Adipose tissue (tissue), 3 donors: ENCODE data around the gene PTPN5. TPM values are rescaled to one million over a fixed set of nuclear protein-coding genes. Genes with fewer than 3 reads are reported as not detected.
"Not testable (repeated sequence)": the region's sequence is repeated elsewhere in the genome, so short reads cannot be mapped to it uniquely, and the experiment has no call there.

ENCODE experiments used
- H3K27ac ChIP-seq: one replicate; pipeline ENCODE4 v1.5.1; 2013; ENCODE audit warnings: low read depth, low read length
- WGBS, 3 donors: extraction: QIAGEN DNeasy Blood & Tissue Kit; methylation state at CpG; one replicate each; pipeline ENCODE4 v1.1.7; 2013; 5-methylcytosine and 5-hydroxymethylcytosine counted together
- polyA plus RNA-seq, 3 donors: library from polyadenylated mRNA; stranded (reverse); fragments of 200-250 nt; gene quantifications; one replicate each; pipeline ENCODE4 v1.2.3, GENCODE V29; 2013
- donor health status: healthy with polysubstance abuse.
- donor health status: Bipolar disorder and iron deficiency.
- donor health status: healthy.

The PTPN5 gene
- polyA plus RNA-seq, 3 donors: 0.16 to 1.8 (median 0.74) TPM

- WGBS, 3 donors: 95 to 96% (median 95%) methylated on average over 17 of the region's 17 CpGs
- no peak overlapping the region for H3K27ac ChIP-seq
Observed at GRCh38 chr11:18701614-18702216, 89.9 kb downstream of the PTPN5 start.

- WGBS, 3 donors: 84 to 97% (median 97%) methylated on average over 7 of the region's 7 CpGs
- H3K27ac ChIP-seq: no peak overlapping the region
Observed at GRCh38 chr11:18700872-18701271, 90.7 kb downstream of the PTPN5 start.

GRCh38 chr11:18700375-18700774 lies 91.2 kb downstream of the PTPN5 start:
- H3K27ac ChIP-seq: no peak overlapping the region

GRCh38 chr11:18699848-18700261 lies 91.7 kb downstream of the PTPN5 start:
- WGBS, 3 donors: 21 to 47% (median 37%) methylated on average over 3 of the region's 3 CpGs
- no peak overlapping the region for H3K27ac ChIP-seq

More at GRCh38 chr11:18700375-18700774, 91.2 kb downstream of the PTPN5 start:
- 32 to 55% (median 48%) methylated on average over 1 of the region's 1 CpG for WGBS, 3 donors

GRCh38 chr11:18699269-18699596 lies 92.4 kb downstream of the PTPN5 start:
- WGBS, 3 donors: 9 to 12% (median 10%) methylated on average over 9 of the region's 9 CpGs
- no peak overlapping the region for H3K27ac ChIP-seq

- WGBS, 3 donors: 1% methylated on average over 80 to 98 of the region's 98 CpGs
- peak within 1 kb of the TSS; percentile 22 for H3K27ac ChIP-seq
Observed at GRCh38 chr11:18698341-18699268, 93.0 kb downstream of the PTPN5 start, which contains the start of gene TMEM86A. TSS of gene TMEM86A (plus strand) at chr11:18698779. CDS start at chr11:18698887, 108 bp downstream.

- no peak overlapping the region for H3K27ac ChIP-seq
- WGBS, 3 donors: 83 to 92% (median 86%) methylated on average over 4 of the region's 4 CpGs
Observed at GRCh38 chr11:18697576-18697975, 94.0 kb downstream of the PTPN5 start.

GRCh38 chr11:18696638-18697225 lies 94.9 kb downstream of the PTPN5 start:
- 89 to 92% (median 90%) methylated on average over 2 of the region's 2 CpGs for WGBS, 3 donors
- no peak overlapping the region for H3K27ac ChIP-seq

- no peak overlapping the region for H3K27ac ChIP-seq
Observed at GRCh38 chr11:18692941-18693760, 98.4 kb downstream of the PTPN5 start.

GRCh38 chr11:18691467-18692140 lies 100.0 kb downstream of the PTPN5 start:
- not testable (repeated sequence) for H3K27ac ChIP-seq
- WGBS, 3 donors: 62 to 86% (median 85%) methylated on average over 4 of the region's 4 CpGs

More at GRCh38 chr11:18692941-18693760, 98.4 kb downstream of the PTPN5 start:
- 58 to 67% (median 66%) methylated on average over 9 of the region's 9 CpGs for WGBS, 3 donors

- no peak overlapping the region for H3K27ac ChIP-seq
- 23 to 93% (median 82%) methylated on average over 1 of the region's 1 CpG for WGBS, 3 donors
Observed at GRCh38 chr11:18684267-18684666, 107.3 kb downstream of the PTPN5 start.

- no peak overlapping the region for H3K27ac ChIP-seq
- 93 to 97% (median 95%) methylated on average over 3 of the region's 3 CpGs for WGBS, 3 donors
Observed at GRCh38 chr11:18682466-18682865, 109.1 kb downstream of the PTPN5 start.

GRCh38 chr11:18681949-18682348 lies 109.6 kb downstream of the PTPN5 start:
- 90 to 100% (median 92%) methylated on average over 1 of the region's 1 CpG for WGBS, 3 donors

More at GRCh38 chr11:18681949-18682348, 109.6 kb downstream of the PTPN5 start:
- H3K27ac ChIP-seq: not testable (repeated sequence)

Other genes starting within 250 kb of the PTPN5 start
- gene UEVLD, start 203.1 kb downstream of the PTPN5 start, polyA plus RNA-seq: 10 to 100 TPM in 2 of 3 donors, 1 to 10 TPM in 1; 4.1 to 10.3 (median 10.1) TPM
- 1 to 10 TPM in 2 of 3 donors, under 1 TPM in 1; 0.90 to 2.8 (median 1.1) TPM for gene MISFA, start 192.0 kb downstream of the PTPN5 start, polyA plus RNA-seq
- gene SPTY2D1, start 157.5 kb downstream of the PTPN5 start, polyA plus RNA-seq: 10 to 100 TPM in 1 of 3 donors, 1 to 10 TPM in 2; 4.0 to 12.4 (median 7.6) TPM
- 1 to 10 TPM; 1.2 to 2.5 (median 1.5) TPM for gene TMEM86A, start 93.0 kb downstream of the PTPN5 start, polyA plus RNA-seq
- gene IGSF22, start 65.6 kb downstream of the PTPN5 start, polyA plus RNA-seq: under 1 TPM; 0.11 to 0.30 (median 0.27) TPM
- gene MRGPRX1, start 147.6 kb upstream of the PTPN5 start, polyA plus RNA-seq: not detected